Sigmoid colon (tissue), 3 donors: Measurements from ENCODE around the gene AP1AR.

Experiments used
- POLR2A ChIP-seq, 2 donors: fragments of 450-650 bp; IDR thresholded peaks; one replicate each; pipeline ENCODE4 v1.6.1; 2016; ENCODE audit warnings: antibody characterized with exemption in 2 of 2, mild to moderate bottlenecking in 2 of 2, moderate library complexity in 2 of 2
- TF ChIP-seq, protein P1 (sequence below), 4 experiments: fragments of 450-650 bp in 3 of 4; fragments of 200-600 bp in 1 of 4; IDR thresholded peaks; one replicate each; pipeline ENCODE4 v1.5.1; 2016 to 2019; ENCODE audit warnings: antibody characterized with exemption in 4 of 4, mild to moderate bottlenecking in 3 of 4, moderate library complexity in 2 of 4

DNA sequence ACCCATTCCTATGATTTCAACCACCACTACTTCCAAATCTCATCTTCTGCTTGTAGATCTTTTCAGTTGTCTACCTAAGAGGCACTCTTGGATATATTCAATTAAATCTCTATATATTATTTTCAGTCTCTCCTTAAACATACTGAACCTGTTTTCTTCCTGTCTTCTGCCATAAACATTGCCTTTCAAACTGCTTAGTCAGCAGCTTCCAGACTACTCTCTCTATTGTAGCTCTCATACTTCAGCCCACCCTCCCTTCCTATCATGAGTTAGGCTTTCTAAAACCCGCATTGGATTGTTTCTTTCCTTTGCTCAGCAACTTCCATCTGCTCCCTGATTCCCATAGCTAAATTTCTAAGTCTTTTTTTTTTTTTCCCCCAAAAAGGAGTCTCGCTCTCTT is 4.5 kb downstream of the AP1AR start:
- no peak for TF ChIP-seq POLR2A (IDR thresholded peaks at IDR 0.05)
- TF ChIP-seq, protein P1, sequence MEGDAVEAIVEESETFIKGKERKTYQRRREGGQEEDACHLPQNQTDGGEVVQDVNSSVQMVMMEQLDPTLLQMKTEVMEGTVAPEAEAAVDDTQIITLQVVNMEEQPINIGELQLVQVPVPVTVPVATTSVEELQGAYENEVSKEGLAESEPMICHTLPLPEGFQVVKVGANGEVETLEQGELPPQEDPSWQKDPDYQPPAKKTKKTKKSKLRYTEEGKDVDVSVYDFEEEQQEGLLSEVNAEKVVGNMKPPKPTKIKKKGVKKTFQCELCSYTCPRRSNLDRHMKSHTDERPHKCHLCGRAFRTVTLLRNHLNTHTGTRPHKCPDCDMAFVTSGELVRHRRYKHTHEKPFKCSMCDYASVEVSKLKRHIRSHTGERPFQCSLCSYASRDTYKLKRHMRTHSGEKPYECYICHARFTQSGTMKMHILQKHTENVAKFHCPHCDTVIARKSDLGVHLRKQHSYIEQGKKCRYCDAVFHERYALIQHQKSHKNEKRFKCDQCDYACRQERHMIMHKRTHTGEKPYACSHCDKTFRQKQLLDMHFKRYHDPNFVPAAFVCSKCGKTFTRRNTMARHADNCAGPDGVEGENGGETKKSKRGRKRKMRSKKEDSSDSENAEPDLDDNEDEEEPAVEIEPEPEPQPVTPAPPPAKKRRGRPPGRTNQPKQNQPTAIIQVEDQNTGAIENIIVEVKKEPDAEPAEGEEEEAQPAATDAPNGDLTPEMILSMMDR (IDR thresholded peaks at IDR 0.05), result no peak
